CD4-positive, alpha-beta T cell treated with Interleukin-15 for 1 hour (primary cell): Measurements from ENCODE around the gene PPDPF.
A peak's percentile ranks its signal among the peaks of the same experiment; 100 is the strongest.

ENCODE experiments used
- DNase-seq: peaks from one replicate; pipeline ENCODE4 v3.0.0-alpha.2; 2020

Gene PPDPF

DNA sequence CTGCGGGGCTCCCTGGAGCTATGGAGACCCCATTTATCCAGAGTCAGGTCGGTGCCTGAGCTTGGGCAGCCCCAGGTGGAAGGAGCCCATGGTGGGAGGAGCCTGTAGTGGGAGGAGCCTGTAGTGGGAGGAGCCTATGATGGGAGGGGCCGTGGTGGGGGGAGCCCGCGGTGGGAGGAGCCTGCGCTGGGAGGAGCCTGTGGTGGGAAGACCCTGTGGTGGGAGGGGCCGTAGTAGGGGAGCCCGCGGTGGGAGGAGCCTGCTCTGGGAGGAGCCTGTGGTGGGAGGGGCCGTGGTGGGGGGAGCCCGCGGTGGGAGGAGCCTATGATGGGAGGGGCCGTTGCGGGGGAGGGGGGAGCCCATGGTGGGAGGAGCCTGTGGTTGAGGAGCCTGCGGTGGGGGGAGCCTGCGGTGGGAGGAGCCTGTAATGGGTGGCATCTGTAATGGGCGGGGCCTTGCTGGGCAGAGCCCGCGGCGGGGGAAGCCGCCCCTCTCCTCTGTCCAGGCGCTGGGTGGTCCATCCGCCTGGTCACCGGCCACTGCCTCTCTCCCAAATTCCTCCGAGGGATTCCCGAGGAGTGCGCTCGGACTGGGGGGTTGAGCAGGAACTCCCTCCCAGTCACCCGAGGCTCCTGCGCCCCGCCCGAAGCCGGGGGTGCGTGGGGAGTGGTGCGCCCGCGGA lies 32.8 kb downstream of the PPDPF start:
- peak; percentile 89 for DNase-seq

GRCh38 chr20:63553933-63554290 lies 33.3 kb downstream of the PPDPF start, which contains the start of gene FNDC11:
Gene FNDC11, plus strand, starts transcription at chr20:63554159. Its CDS starts 1,505 bp downstream, at chr20:63555664.
- DNase-seq, result peak; percentile 74

DNA sequence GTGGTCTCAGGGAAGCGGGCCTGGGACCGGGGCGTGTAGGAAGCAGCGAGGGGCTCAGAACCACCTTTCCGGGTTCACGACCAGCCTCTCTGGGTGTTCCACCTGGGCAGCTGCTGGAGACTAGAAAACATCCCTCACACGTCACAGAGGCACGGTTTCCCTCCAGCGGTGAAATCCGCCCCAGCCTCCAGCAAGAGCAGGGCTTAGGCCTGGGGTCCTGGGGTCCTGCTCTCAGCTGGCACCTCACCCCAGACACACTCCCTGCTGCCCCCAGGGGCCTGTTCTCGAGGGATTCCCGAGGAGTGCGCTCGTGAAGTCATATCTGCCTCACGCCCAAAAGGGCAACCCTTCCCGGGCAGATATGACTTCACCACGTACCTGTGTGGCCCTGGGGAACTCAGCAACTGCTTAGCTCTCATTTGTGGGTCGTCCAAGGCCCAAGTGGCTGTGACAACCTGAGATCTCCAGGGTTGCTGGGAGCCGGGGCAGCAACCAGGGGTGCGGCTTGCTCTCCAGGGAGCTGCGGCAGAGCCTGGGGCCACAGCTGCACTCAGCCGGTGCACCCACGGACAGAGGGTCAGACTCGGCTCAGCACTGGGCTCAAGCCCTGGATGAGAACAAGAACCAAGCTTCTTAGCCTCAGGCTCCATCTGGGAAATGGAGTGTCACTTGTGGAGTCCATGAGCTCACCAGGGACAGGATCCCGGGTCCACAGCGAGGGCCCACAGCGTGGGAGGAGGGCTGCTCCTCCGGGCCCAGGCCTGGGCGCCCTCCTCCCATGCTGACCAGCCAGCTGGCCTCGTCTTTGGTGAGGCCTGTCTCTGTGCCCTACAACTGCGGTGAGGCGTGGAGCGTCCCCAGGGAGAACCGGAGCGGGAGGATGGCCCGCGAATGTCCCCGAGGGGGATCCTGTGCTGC lies 34.1 kb downstream of the PPDPF start:
- DNase-seq, result peak; percentile 40

GRCh38 chr20:63555661-63556381 lies 35.3 kb downstream of the PPDPF start:
- DNase-seq, result no peak

GRCh38 chr20:63556873-63557478 lies 36.4 kb downstream of the PPDPF start:
- no peak for DNase-seq

DNA sequence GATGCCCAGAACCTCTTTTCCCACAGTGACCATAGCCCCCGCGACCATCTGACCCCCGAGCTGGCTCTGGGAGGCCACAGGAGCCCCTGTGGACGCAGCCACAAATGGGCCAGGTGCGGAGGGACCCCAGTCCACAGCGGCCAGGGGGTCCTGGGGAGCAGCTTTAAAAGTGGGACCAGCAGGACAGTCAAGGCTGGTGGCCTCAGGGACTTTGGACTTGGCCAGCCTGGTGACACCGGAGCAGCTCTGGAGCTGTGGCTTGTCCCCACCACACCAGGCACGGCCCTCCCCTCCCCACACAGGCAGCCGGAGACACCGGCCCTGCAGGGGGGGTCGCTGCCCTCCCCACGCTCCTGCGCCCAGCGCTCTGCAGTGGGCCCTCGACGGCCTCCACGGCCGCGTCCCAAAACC lies 36.9 kb downstream of the PPDPF start:
- DNase-seq, result no peak

GRCh38 chr20:63558804-63559484 lies 38.4 kb downstream of the PPDPF start:
- DNase-seq, result no peak

DNA sequence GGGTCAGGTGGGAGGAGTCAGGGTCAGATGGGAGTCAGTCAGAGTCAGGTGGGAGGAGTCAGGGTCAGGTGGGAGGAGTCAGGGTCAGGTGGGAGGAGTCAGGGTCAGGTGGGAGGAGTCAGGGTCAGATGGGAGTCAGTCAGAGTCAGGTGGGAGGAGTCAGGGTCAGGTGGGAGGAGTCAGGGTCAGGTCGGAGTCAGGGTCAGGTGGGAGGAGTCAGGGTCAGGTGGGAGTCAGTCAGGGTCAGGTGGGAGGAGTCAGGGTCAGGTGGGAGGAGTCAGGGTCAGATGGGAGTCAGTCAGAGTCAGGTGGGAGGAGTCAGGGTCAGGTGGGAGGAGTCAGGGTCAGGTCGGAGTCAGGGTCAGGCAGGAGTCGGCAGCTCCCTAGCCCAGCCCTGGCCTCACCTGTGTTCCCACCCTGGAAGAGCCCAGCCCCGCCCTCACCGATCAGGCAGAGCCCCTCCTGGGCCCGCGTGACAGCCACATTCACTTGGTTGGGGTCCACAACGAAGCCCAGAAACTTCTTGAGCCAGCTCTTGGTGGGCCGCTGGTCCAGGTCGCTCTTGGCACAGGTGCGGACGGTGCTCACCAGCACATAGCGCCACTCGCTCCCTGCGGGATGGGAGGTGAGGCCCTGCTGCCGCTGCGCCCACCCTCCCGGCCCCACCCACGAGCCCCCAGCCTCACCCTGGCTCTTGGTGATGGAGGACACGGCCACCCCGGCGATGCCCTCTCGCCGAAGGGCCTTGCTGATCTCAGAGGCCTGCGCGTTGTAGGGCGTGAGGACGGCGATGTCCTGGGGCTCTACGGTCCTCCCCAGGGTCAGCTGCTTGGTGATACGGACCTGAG lies 39.1 kb downstream of the PPDPF start:
- DNase-seq, result peak; percentile 74

- no peak for DNase-seq
Measured at GRCh38 chr20:63560333-63560805, 39.8 kb downstream of the PPDPF start.

DNA sequence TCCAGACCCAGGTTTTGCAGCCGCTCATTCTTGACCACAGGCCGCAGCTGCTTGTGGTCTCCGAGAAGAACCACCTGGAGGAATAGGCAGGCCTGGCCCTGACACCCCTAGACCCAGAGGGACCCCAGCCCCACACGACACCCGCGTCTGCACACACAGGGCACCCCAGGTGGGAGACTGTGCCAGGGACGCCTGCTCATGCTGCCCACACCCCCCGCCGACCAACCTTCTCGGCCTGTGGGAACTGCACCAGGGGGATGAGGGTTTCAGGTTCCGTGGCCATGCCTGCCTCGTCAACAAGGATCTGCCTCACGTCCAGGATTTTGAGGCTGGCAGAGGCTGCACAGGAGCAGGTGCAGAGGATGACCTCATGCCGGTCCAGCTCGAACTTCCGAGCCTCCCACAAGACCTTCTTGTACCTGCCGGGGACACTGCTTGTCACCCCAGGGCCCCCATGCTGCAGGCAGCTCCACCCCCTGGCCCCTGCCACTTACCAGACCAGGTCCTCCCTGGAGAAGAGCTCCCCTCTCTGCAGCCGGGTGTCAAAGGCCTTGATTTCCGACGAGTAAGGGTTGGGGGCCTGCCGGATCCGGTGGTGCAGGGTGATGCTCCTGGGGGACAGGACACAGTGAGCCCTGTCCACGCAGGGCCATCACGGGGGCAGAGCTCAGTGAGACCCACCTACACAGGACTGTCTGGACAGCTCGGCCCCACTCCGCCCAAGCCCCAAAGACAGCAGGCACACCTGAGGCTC lies 40.5 kb downstream of the PPDPF start:
- no peak for DNase-seq

- DNase-seq, result no peak
Measured at GRCh38 chr20:63561624-63562396, 41.2 kb downstream of the PPDPF start.

GRCh38 chr20:63562461-63563224 lies 42.1 kb downstream of the PPDPF start:
- DNase-seq, result no peak

DNA sequence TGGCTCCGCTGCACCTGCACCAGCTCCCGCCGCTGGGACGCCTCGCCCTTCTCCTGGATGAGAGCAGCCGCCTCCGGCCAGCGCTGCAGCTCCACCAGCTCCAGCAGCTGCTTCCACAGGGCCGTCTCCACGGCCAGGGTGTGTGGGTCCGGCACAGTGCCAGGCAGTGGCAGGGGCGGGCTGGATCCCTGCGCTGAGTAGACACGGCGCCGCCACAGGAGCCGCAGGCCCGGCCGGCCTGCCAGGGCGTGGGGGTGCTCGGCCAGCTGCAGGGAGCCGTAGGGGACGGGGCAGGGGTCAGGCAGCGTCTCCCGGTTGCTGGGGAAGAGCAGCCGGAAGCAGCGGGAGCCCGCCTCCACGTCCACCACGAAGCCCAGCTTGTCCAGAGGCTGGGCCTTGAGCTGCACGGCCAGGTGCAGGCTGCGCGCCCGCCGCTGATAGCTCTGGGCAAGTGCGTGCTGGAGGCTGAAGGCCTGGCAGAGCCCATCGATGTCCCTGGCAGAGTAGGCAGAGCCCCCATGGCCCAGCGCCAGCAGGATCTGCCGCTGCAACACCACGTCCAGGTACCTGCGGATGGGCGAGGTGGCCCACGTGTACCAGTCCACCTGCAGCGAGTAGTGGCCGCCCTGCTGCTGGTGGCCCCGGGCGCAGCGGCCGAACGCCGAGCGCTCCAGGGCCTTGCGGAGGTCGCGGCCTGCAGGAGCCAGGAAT lies 42.8 kb downstream of the PPDPF start:
- DNase-seq, result no peak

DNA sequence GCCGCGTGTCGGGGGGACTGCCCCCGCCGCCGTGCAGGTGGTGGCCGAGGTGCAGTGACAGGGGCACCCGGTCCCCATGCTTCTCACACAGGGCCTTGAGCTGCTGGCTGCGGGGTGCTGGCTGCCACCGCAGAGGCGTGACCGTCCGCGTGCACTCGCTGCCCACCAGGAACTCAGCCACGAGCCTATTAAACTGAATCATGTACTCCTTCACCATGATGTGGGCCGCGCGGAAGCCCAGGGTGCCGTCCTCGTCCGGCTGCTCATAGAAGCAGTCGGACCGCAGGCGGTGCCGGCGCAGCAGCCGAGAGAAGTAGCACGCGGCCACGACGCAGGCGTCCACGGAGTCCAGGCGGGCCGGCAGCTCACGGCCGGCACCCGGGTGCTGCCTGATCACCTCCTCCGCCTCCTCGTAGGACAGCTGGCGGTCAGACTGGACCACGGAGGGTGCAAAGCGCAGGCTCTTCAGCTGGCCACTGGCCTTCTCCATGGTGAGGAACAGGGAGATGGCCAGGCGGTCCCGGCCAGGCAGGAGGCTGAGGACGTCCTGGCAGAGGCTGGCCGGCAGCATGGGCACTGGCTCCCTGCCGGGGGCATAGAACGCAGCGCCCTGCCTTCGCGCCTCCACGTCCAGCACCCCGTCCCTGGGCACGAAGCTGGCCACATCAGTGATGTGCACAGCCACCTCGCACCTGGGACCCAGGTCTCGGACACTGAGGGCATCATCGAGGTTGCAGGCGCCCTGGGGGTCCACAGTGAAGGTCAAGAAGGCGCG lies 43.7 kb downstream of the PPDPF start:
- DNase-seq, result no peak

DNA sequence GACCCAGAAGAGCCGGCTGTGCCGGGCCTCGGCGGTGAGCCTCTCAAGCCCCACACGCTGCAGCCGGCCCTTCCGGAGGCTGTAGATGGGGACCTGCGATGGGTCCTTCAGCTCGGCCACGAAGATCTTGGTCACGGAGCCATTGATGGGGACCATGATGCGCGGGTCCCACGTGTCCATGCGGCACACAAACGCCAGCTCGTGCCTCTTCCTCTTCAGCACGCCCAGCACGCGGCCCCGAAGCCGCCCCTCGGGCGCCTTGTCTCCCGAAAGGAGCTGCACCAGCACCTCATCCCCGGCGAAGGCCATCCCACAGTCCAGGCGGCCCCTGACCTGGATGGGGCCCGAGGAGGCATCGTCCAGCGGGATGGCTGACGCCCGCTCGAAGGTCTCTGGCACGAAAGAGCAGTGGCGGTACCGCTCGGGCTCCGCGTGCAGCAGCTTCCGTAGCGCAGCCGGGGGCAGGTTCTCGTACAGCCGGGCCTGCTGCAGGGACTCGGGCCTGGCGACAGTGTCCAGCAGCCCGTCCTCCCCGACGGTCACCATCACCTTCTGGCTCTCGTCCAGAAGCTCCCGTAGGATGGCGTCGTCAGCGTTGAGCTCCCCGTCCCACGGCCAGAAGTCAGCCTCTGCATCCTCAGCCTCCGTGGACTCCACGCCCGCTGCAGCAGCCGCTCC lies 44.6 kb downstream of the PPDPF start:
- no peak for DNase-seq

DNA sequence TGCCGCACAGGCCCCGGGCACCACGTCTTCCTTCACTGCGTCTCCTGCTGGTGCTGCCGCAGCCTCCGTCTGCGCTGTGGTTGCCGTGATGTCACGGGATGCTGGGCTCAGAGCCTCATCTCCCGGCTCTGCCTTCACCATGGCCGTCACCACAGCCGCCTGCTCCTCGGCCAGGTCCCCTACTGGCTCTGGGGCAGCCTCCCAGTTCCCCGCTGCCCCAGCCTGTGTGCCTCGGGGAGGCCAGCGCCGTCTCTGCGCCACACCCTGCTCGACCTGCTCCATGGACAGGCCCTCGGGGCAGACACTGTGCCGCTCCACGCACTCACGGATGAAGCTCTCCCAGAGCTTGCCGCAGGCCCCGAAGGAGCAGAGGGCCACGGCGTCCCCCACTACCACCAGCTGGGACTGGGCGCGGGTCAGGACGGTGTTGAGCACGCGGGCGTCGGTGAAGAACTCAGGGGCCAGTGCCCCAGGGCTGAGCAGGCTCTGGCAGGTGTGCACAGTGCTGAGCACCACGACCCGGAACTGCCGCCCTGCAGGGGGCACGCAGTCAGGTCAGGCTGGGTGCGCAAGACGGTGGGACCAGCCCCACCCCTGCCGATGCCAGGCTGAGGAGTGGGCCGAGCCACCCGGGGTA lies 45.3 kb downstream of the PPDPF start:
- DNase-seq, result no peak
